Right lobe of liver (tissue), 6 donors: Measurements from ENCODE around the gene ABCC1. TPM values are rescaled to one million over a fixed set of nuclear protein-coding genes. Genes with fewer than 3 reads are reported as not detected.

Source experiments
- ATAC-seq, 4 donors: fragments of 200-7000 bp; cut with Tn5 transposase; one replicate each; pipeline ENCODE4 v1.9.1; 2020; ENCODE audit warnings: mild to moderate bottlenecking in 4 of 4, moderate library complexity in 4 of 4
- DNase-seq, 3 donors: peaks; one replicate each; pipeline ENCODE4 v3.0.0-alpha.2; 2020
- H3K27ac ChIP-seq, 3 donors: fragments of 200-600 bp; one replicate each; pipeline ENCODE4 v1.8.0; 2022
- H3K27me3 ChIP-seq, 2 donors: fragments of 200-600 bp; one replicate each; pipeline ENCODE4 v1.8.0; 2022
- H3K36me3 ChIP-seq, 4 donors: fragments of 200-600 bp; sonication (generic) in 1 of 4; one replicate each; pipeline versions ENCODE4 v1.5.1 to v1.8.0; 2017 to 2022; ENCODE audit warnings: control low read depth in 1 of 4
- H3K4me1 ChIP-seq, 4 donors: fragments of 200-600 bp; sonication (generic) in 1 of 4; one replicate each; pipeline versions ENCODE4 v1.5.1 to v1.8.0; 2017 to 2022; ENCODE audit warnings: control low read depth in 1 of 4
- H3K4me3 ChIP-seq, 3 donors: fragments of 200-600 bp; one replicate each; pipeline ENCODE4 v1.8.0; 2022
- H3K9me3 ChIP-seq, 4 donors: fragments of 200-600 bp; sonication (generic) in 1 of 4; one replicate each; pipeline versions ENCODE4 v1.5.1 to v1.8.0; 2017 to 2022; ENCODE audit warnings: control low read depth in 1 of 4
- POLR2A ChIP-seq: fragments of 450-650 bp; IDR thresholded peaks from one replicate; pipeline ENCODE4 v1.6.1; 2017; ENCODE audit warnings: antibody characterized with exemption, mild to moderate bottlenecking
- WGBS: methylation state at CpG from one replicate; pipeline ENCODE4 v1.1.6; 2018; ENCODE audit warnings: low coverage, low lambda C conversion rate; ENCODE audit not compliant: insufficient coverage; ENCODE audit errors: missing lambda C conversion rate; 5-methylcytosine and 5-hydroxymethylcytosine counted together
- intact Hi-C, 2 donors: fragments of 100-400 bp; cut with DNase I; formaldehyde crosslinking; loops; one replicate each; pipeline versions ENCODE4 v1.11.2 to v1.14.1; 2022
- total RNA-seq, 6 experiments: library from RNA; depleted of rRNA in 2 of 6; stranded (reverse); fragments of >200 nt in 2 of 6; fragmentation: NEBNext Ultra II Directional in 3 of 6; extraction: Animal tissue kit (Norgen Biotek cat#: 25700) in 3 of 6; gene quantifications; one replicate each; pipeline versions ENCODE4 v1.1.0 to v1.2.4, GENCODE V29; 2016 to 2023
- TF ChIP-seq, protein P1 (sequence below), 4 donors: fragments of 200-600 bp in 3 of 4; fragments of 450-650 bp in 1 of 4; IDR thresholded peaks; one replicate each; pipeline versions ENCODE4 v1.5.1 to v1.8.0; 2016 to 2022; ENCODE audit warnings: antibody characterized with exemption in 4 of 4, mild to moderate bottlenecking in 2 of 4
- donor health status: DM: no; HTN: yes; CAD: no.
- donor health status: DM: no; HTN: no; CAD: no.
- donor health status: DM: no; HTN: no; CAD: no.
- donor health status: DM: no; HTN: yes; CAD: no.
- donor health status: DM: no; HTN: yes; CAD: no.

Gene ABCC1
- total RNA-seq, 6 experiments from 2014 or later = 1.9 to 6.7 (median 4.1) TPM

- H3K9me3 ChIP-seq = no peaks in the 10 kb centered on the region
- H3K27me3 ChIP-seq = no peaks in the 10 kb centered on the region
- DNase-seq (no peak), ATAC-seq (peak; percentile 43 to 71 (median 58))
- intact Hi-C loops = no loop called here
- H3K27ac ChIP-seq = no peak overlapping the region
- no peak for TF ChIP-seq POLR2A
- TF ChIP-seq, protein P1, sequence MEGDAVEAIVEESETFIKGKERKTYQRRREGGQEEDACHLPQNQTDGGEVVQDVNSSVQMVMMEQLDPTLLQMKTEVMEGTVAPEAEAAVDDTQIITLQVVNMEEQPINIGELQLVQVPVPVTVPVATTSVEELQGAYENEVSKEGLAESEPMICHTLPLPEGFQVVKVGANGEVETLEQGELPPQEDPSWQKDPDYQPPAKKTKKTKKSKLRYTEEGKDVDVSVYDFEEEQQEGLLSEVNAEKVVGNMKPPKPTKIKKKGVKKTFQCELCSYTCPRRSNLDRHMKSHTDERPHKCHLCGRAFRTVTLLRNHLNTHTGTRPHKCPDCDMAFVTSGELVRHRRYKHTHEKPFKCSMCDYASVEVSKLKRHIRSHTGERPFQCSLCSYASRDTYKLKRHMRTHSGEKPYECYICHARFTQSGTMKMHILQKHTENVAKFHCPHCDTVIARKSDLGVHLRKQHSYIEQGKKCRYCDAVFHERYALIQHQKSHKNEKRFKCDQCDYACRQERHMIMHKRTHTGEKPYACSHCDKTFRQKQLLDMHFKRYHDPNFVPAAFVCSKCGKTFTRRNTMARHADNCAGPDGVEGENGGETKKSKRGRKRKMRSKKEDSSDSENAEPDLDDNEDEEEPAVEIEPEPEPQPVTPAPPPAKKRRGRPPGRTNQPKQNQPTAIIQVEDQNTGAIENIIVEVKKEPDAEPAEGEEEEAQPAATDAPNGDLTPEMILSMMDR (IDR thresholded peaks at IDR 0.05) = no peak
- no peak overlapping the region for H3K4me3 ChIP-seq
- no peaks in the 10 kb centered on the region for H3K4me1 ChIP-seq
- no peaks in the 10 kb centered on the region for H3K36me3 ChIP-seq
- 43% methylated on average over 5 of the region's 5 CpGs for WGBS
Observed at GRCh38 chr16:15988268-15989013, 39.0 kb downstream of the ABCC1 start.

DNA sequence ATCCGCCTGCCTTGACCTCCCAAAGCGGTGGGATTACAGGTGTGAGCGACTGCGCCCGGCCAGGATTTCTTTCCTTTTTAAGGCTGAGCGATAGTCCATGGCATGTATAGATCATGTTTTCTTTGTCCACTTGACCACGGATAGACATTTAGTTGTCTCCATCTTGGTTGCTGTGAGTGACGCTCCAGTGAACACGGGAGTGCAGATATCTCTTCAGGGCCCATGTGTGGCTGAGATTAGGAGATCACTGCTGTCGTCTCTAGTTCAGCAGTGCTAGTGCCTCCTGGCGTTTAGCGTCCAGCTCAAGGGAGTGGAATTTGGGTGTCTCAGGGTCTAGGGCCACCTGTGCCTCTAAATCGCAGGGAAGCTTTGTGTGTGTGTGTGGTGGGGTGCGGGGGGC is 41.5 kb downstream of the ABCC1 start:
- Histone ChIP-seq H3K27me3 (no peaks in the 10 kb centered on the region), H3K27ac (no peak overlapping the region), H3K36me3 (no peaks in the 10 kb centered on the region), H3K9me3 (no peaks in the 10 kb centered on the region), H3K4me1 (no peaks in the 10 kb centered on the region), H3K4me3 (no peak overlapping the region)
- ATAC-seq (no peak), DNase-seq (no peak)
- 80% methylated on average over 12 of the region's 14 CpGs for WGBS
- TF ChIP-seq, protein P1 (IDR thresholded peaks at IDR 0.05) = no peak
- TF ChIP-seq POLR2A = no peak
- intact Hi-C loops = no loop called here

- WGBS = 83% methylated on average over 2 of the region's 4 CpGs
- intact Hi-C loops = no loop called here
Observed at GRCh38 chr16:15993128-15993527, 43.7 kb downstream of the ABCC1 start.

DNA sequence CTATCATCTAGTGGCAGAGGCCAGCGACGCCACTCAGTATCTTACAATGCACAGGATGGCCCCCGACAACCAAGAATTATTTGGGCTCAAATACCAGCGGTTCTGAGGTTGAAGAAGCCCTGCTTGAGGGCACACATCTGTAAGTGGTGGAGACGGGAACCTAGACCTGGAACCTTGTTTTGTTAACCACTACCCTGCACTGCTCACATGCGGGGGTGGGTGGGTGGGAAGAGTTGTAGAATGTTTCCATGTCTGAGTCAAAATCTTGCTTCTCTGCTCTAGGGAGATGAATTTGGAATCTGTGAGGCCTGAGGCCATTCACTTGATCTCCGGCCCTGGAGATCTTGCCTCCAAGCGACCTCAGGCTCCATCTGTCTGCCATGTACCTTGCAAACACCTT is 44.1 kb downstream of the ABCC1 start:
- Histone ChIP-seq H3K9me3 (no peaks in the 10 kb centered on the region), H3K27ac (no peak overlapping the region), H3K36me3 (no peaks in the 10 kb centered on the region), H3K4me3 (no peak overlapping the region), H3K27me3 (no peaks in the 10 kb centered on the region), H3K4me1 (no peaks in the 10 kb centered on the region)
- 82% methylated on average over 2 of the region's 8 CpGs for WGBS
- intact Hi-C loops = no loop called here
- DNase-seq = no peak
- TF ChIP-seq, protein P1 (IDR thresholded peaks at IDR 0.05) = no peak
- no peak for TF ChIP-seq POLR2A
- no peak for ATAC-seq

More at GRCh38 chr16:15993128-15993527, 43.7 kb downstream of the ABCC1 start:
- H3K27ac ChIP-seq = no peak overlapping the region
- H3K4me3 ChIP-seq = no peak overlapping the region
- TF ChIP-seq, protein P1 (IDR thresholded peaks at IDR 0.05) = no peak
- no peak for TF ChIP-seq POLR2A
- no peaks in the 10 kb centered on the region for H3K4me1 ChIP-seq
- ATAC-seq = no peak
- DNase-seq = no peak
- H3K36me3 ChIP-seq = no peaks in the 10 kb centered on the region
- H3K27me3 ChIP-seq = no peaks in the 10 kb centered on the region
- H3K9me3 ChIP-seq = no peaks in the 10 kb centered on the region
